ENCODE measurements around the gene RNF138. TPM values are rescaled to one million over a fixed set of nuclear protein-coding genes. Genes with fewer than 3 reads are reported as not detected.
A peak's percentile ranks its signal among the peaks of the same experiment; 100 is the strongest.

RNF138 gene
- total and polyA plus RNA-seq, 2 experiments from 2014 or later = 58.0 to 89.6 TPM

- DNase-seq (ENCODE audit: low spot score) = no peak
- Mint-ChIP-seq H3K4me3 (no peak overlapping the region; the same call in 2 of the 3 replicates), H3K27me3 (ENCODE audit: insufficient read depth, low read depth, poor library complexity) (peaks cover 7% of the 10 kb centered on the region), H3K36me3 (ENCODE audit: low read depth) (peaks cover 30% of the 10 kb centered on the region), H3K4me1 (peaks cover 33% of the 10 kb centered on the region), H3K9me3 (no peaks in the 10 kb centered on the region; the same call in 2 of the 3 replicates), H3K27ac (no peak overlapping the region)
- Histone ChIP-seq H3K4me3 (no peak overlapping the region), H3K27ac (ENCODE audit: low read depth) (no peak overlapping the region), H3K36me3 (ENCODE audit: insufficient read depth) (peaks cover 4% of the 10 kb centered on the region; the same call in 1 of the 2 replicates), H3K27me3 (ENCODE audit: insufficient read depth) (no peaks in the 10 kb centered on the region), H3K79me2 (replicated peaks; ENCODE audit: insufficient read depth) (peaks cover 74% of the 10 kb centered on the region), H3K4me2 (peak overlapping the region; percentile 100), H3K9me2 (ENCODE audit: insufficient read depth) (no peaks in the 10 kb centered on the region), H3F3A (replicated peaks; ENCODE audit: low read depth) (peaks cover 12% of the 10 kb centered on the region), H4K20me1 (replicated peaks; ENCODE audit: insufficient read depth) (peaks cover 25% of the 10 kb centered on the region), H2AFZ (no peak overlapping the region), H3K4me1 (ENCODE audit: insufficient read depth) (peaks cover 44% of the 10 kb centered on the region)
- TF ChIP-seq STAT1 (IDR thresholded peaks at IDR 0.05; ENCODE audit: unreplicated experiment) (no peak), CREB1 (CRISPR knock-in tag; IDR thresholded peaks at IDR 0.05; ENCODE audit: low read depth) (no peak), NANOG (IDR thresholded peaks at IDR 0.05; ENCODE audit: borderline replicate concordance) (no peak)
- TF ChIP-seq, protein P1, sequence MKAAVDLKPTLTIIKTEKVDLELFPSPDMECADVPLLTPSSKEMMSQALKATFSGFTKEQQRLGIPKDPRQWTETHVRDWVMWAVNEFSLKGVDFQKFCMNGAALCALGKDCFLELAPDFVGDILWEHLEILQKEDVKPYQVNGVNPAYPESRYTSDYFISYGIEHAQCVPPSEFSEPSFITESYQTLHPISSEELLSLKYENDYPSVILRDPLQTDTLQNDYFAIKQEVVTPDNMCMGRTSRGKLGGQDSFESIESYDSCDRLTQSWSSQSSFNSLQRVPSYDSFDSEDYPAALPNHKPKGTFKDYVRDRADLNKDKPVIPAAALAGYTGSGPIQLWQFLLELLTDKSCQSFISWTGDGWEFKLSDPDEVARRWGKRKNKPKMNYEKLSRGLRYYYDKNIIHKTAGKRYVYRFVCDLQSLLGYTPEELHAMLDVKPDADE (IDR thresholded peaks at IDR 0.05) = no peak
- ATAC-seq = no peak
These were observed 3.7 kb downstream of the RNF138 start for GRCh38 chr18:32095192-32095899.

- Mint-ChIP-seq H3K27me3 (ENCODE audit: insufficient read depth, low read depth, poor library complexity) (peaks cover 7% of the 10 kb centered on the region), H3K9me3 (no peaks in the 10 kb centered on the region; the same call in 2 of the 3 replicates), H3K36me3 (ENCODE audit: low read depth) (peaks cover 32% of the 10 kb centered on the region), H3K27ac (no peak overlapping the region), H3K4me3 (no peak overlapping the region), H3K4me1 (peaks cover 33% of the 10 kb centered on the region)
- Histone ChIP-seq H3K9me2 (ENCODE audit: insufficient read depth) (no peaks in the 10 kb centered on the region), H3F3A (replicated peaks; ENCODE audit: low read depth) (peaks cover 12% of the 10 kb centered on the region), H3K79me2 (replicated peaks; ENCODE audit: insufficient read depth) (peaks cover 80% of the 10 kb centered on the region), H2AFZ (no peak overlapping the region), H3K4me3 (no peak overlapping the region), H3K36me3 (ENCODE audit: insufficient read depth) (peaks cover 4% of the 10 kb centered on the region; the same call in 1 of the 2 replicates), H3K27me3 (ENCODE audit: insufficient read depth) (no peaks in the 10 kb centered on the region), H3K27ac (ENCODE audit: low read depth) (no peak overlapping the region), H3K4me1 (ENCODE audit: insufficient read depth) (peaks cover 44% of the 10 kb centered on the region), H3K4me2 (peak overlapping the region; percentile 100; the same call in 1 of the 2 replicates), H4K20me1 (replicated peaks; ENCODE audit: insufficient read depth) (peaks cover 30% of the 10 kb centered on the region)
- DNase-seq (ENCODE audit: low spot score) = no peak
- no peak for ATAC-seq
- TF ChIP-seq ZNF462 (CRISPR knock-in tag; IDR thresholded peaks at IDR 0.05) = no peak
- no peak for TF ChIP-seq EZH2 (IDR thresholded peaks at IDR 0.05; ENCODE audit: low read depth, unreplicated experiment)
- TF ChIP-seq, protein P1 (IDR thresholded peaks at IDR 0.05) = no peak
- no peak for TF ChIP-seq POLR2AphosphoS5 (IDR thresholded peaks at IDR 0.05; ENCODE audit: low read depth)
- no peak for TF ChIP-seq ZNF331 (CRISPR knock-in tag; IDR thresholded peaks at IDR 0.05; ENCODE audit: low read depth)
- no peak for TF ChIP-seq ZNF114 (CRISPR knock-in tag; IDR thresholded peaks at IDR 0.05)
- TF ChIP-seq JUNB (IDR thresholded peaks at IDR 0.05; ENCODE audit: unreplicated experiment) = no peak
- TF ChIP-seq STAT1 (IDR thresholded peaks at IDR 0.05; ENCODE audit: unreplicated experiment) = no peak
These were observed 4.2 kb downstream of the RNF138 start for GRCh38 chr18:32095900-32096229.

Data from GM23338 (cell line).